ENCODE results near the gene MDC1.

The MDC1 gene

GRCh38 chr6:30730601-30731435 lies 13.7 kb upstream of the MDC1 start (continued):
- TF ChIP-seq, protein P1, sequence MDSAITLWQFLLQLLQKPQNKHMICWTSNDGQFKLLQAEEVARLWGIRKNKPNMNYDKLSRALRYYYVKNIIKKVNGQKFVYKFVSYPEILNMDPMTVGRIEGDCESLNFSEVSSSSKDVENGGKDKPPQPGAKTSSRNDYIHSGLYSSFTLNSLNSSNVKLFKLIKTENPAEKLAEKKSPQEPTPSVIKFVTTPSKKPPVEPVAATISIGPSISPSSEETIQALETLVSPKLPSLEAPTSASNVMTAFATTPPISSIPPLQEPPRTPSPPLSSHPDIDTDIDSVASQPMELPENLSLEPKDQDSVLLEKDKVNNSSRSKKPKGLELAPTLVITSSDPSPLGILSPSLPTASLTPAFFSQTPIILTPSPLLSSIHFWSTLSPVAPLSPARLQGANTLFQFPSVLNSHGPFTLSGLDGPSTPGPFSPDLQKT (IDR thresholded peaks at IDR 0.05; ENCODE audit: borderline replicate concordance, low read depth, low read length): no peak
- TF ChIP-seq ZFHX2 (tag by site-specific recombination; conservative IDR thresholded peaks at IDR 0.05) (no peak), SP3 (tag by site-specific recombination; IDR thresholded peaks at IDR 0.05) (peak; percentile 20; the same call in 1 of the 2 replicates), ZNF341 (tag by site-specific recombination; IDR thresholded peaks at IDR 0.05; ENCODE audit: low read depth) (no peak), ZNF777 (tag by site-specific recombination; IDR thresholded peaks at IDR 0.05; ENCODE audit: borderline replicate concordance) (no peak), ZNF707 (tag by site-specific recombination; IDR thresholded peaks at IDR 0.05) (no peak), ZNF221 (tag by site-specific recombination; IDR thresholded peaks at IDR 0.05; ENCODE audit: borderline replicate concordance) (no peak), ZNF394 (tag by site-specific recombination; IDR thresholded peaks at IDR 0.05; ENCODE audit: borderline replicate concordance) (peak; percentile 80; the same call in 1 of the 2 replicates), ZNF530 (tag by site-specific recombination; IDR thresholded peaks at IDR 0.05; ENCODE audit: low read depth) (no peak), SCRT1 (tag by site-specific recombination; IDR thresholded peaks at IDR 0.05; ENCODE audit: borderline replicate concordance) (peak; percentile 61; the same call in 1 of the 2 replicates), ZNF585B (tag by site-specific recombination; IDR thresholded peaks at IDR 0.05) (no peak), ZNF501 (tag by site-specific recombination; IDR thresholded peaks at IDR 0.05) (peak; percentile 47; the same call in 1 of the 2 replicates), ZNF843 (tag by site-specific recombination; IDR thresholded peaks at IDR 0.05) (0 out of 2 replicates have a peak, but pooled peaks have one; percentile 9), ZNF148 (tag by site-specific recombination; IDR thresholded peaks at IDR 0.05; ENCODE audit: borderline replicate concordance) (no peak), ZNF600 (tag by site-specific recombination; IDR thresholded peaks at IDR 0.05) (peak; percentile 95), HIC1 (tag by site-specific recombination; IDR thresholded peaks at IDR 0.05) (0 out of 2 replicates have a peak, but pooled peaks have one; percentile 12), GFI1B (tag by site-specific recombination; IDR thresholded peaks at IDR 0.05) (no peak), ZNF404 (tag by site-specific recombination; IDR thresholded peaks at IDR 0.05) (no peak), ZNF350 (tag by site-specific recombination; IDR thresholded peaks at IDR 0.05) (no peak), ZEB2 (tag by site-specific recombination; IDR thresholded peaks at IDR 0.05) (peak; percentile 48; the same call in 1 of the 2 replicates), ZNF629 (tag by site-specific recombination; IDR thresholded peaks at IDR 0.05) (peak; percentile 46; the same call in 1 of the 2 replicates), ZNF518A (tag by site-specific recombination; conservative IDR thresholded peaks at IDR 0.05; ENCODE audit: low read depth) (no peak), ZNF426 (tag by site-specific recombination; IDR thresholded peaks at IDR 0.05) (no peak), ZBTB6 (tag by site-specific recombination; IDR thresholded peaks at IDR 0.05) (peak; percentile 97), ZNF2 (tag by site-specific recombination; IDR thresholded peaks at IDR 0.05) (peak; percentile 74; the same call in 1 of the 2 replicates)
